K562 (cell line): ENCODE data around the gene IDI2. TPM values are rescaled to one million over a fixed set of nuclear protein-coding genes. Genes with fewer than 3 reads are reported as not detected.

ENCODE experiments used
- ATAC-seq: fragments of 200-7000 bp; cut with Tn5 transposase; 3 replicates; pipeline ENCODE4 v1.9.1; 2020; ENCODE audit warnings: moderate library complexity
- BruUV-seq: library from RNA; stranded (reverse); fragments of 400-500 nt; replicated peaks from 2 replicates; lab custom pipeline; 2021; lab: Mats Ljungman, UMichigan
- CTCF ChIA-PET: fragments of 300-600 bp; formaldehyde crosslinking; extraction: SDS; loops from one replicate; lab custom pipeline; 2021; ENCODE audit warnings: low intra/inter-chr PET ratio; lab: Yijun Ruan, JAX
- POLR2A ChIA-PET: fragments of 300-600, 350-650 bp; sonication (Branson Sonifier 250); formaldehyde crosslinking; extraction: SDS; loops from one replicate; lab custom pipeline; 2021; ENCODE audit warnings: antibody characterized with exemption, inconsistent platforms; lab: Yijun Ruan, JAX
- DNase-seq, 4 experiments: peaks; one replicate each; pipeline versions ENCODE4 v3.0.0 to v3.0.0-alpha.2; 2011 to 2018; ENCODE audit warnings: low spot score in 3 of 4, mixed read lengths in 3 of 4; ENCODE audit errors: extremely low read depth in 1 of 4
- FAIRE-seq: peaks from 2 replicates; lab custom pipeline; 2011; peaks lifted over from hg19 to GRCh38; lab: Jason Lieb, UNC
- H2AFZ ChIP-seq: 2 replicates; pipeline ENCODE4 v1.6.0; 2011; ENCODE audit warnings: low read depth, low read length, control low read depth, inconsistent platforms
- H3K27ac ChIP-seq: fragments of 200-600 bp; 3 replicates; pipeline ENCODE4 v1.8.0; 2011; ENCODE audit warnings: low read depth, mild to moderate bottlenecking, control low read depth, inconsistent platforms, low read length, moderate library complexity, mixed read lengths; ENCODE audit errors: extremely low read depth
- H3K27me3 ChIP-seq, 2 experiments: fragments of 300-600 bp in 1 of 2; 2 replicates in 1 of 2; 3 replicates in 1 of 2; pipeline versions ENCODE4 v1.6.0 to v1.8.0; 2011; ENCODE audit warnings: inconsistent platforms in 2 of 2, low read length in 2 of 2, mild to moderate bottlenecking in 1 of 2, mixed read lengths in 1 of 2, moderate library complexity in 1 of 2; ENCODE audit not compliant: control insufficient read depth in 2 of 2, insufficient read depth in 2 of 2
- H3K36me3 ChIP-seq: fragments of 300-600 bp; 3 replicates; pipeline ENCODE4 v1.8.0; 2011; ENCODE audit warnings: mild to moderate bottlenecking, low read length, inconsistent platforms; ENCODE audit not compliant: control insufficient read depth, insufficient read depth
- H3K4me1 ChIP-seq, 2 experiments: fragments of 200-600 bp in 1 of 2; replicated peaks in 1 of 2; 2 replicates in 1 of 2; 3 replicates in 1 of 2; pipeline versions ENCODE4 v1.5.1 to v1.8.0; 2011; ENCODE audit warnings: inconsistent platforms in 2 of 2, low read length in 2 of 2, mild to moderate bottlenecking in 1 of 2, mixed read lengths in 1 of 2, moderate library complexity in 1 of 2; ENCODE audit not compliant: control insufficient read depth in 2 of 2, insufficient read depth in 2 of 2
- H3K4me2 ChIP-seq: 2 replicates; pipeline ENCODE4 v1.6.1; 2011; ENCODE audit warnings: low read length, control low read depth, inconsistent platforms, mixed read lengths; ENCODE audit not compliant: insufficient read depth
- H3K4me3 ChIP-seq: fragments of 200-600 bp; sonication (generic), shearing (Covaris generic); 2 replicates; pipeline ENCODE4 v1.5.1; 2016; ENCODE audit warnings: control low read depth, inconsistent platforms
- H3K79me2 ChIP-seq: fragments of 200-600 bp; 3 replicates; pipeline ENCODE4 v1.8.0; 2011; ENCODE audit warnings: low read length, inconsistent platforms; ENCODE audit not compliant: control insufficient read depth, insufficient read depth
- H3K9ac ChIP-seq, 2 experiments: 2 replicates each; pipeline versions ENCODE4 v1.6.0 to v1.6.1; 2011; ENCODE audit warnings: low read depth in 2 of 2, low read length in 2 of 2, control low read depth in 1 of 2, inconsistent platforms in 1 of 2, mild to moderate bottlenecking in 1 of 2, mixed read lengths in 1 of 2; ENCODE audit not compliant: insufficient read depth in 1 of 2
- H3K9me1 ChIP-seq: one replicate; pipeline ENCODE4 v1.6.0; 2011; ENCODE audit warnings: inconsistent platforms, mild to moderate bottlenecking, low read length, moderate library complexity; ENCODE audit not compliant: control insufficient read depth, insufficient read depth
- H3K9me3 ChIP-seq: replicated peaks from 2 replicates; pipeline ENCODE4 v1.5.1; 2011; ENCODE audit warnings: low read depth, low read length, inconsistent platforms; ENCODE audit not compliant: control insufficient read depth, insufficient read depth
- H4K20me1 ChIP-seq: replicated peaks from 2 replicates; pipeline ENCODE4 v1.6.1; 2011; ENCODE audit warnings: low read length, inconsistent platforms, mixed read lengths; ENCODE audit not compliant: control insufficient read depth, insufficient read depth
- CBX1 ChIP-seq: sonication (generic); IDR thresholded peaks from 2 replicates; pipeline ENCODE4 v1.6.1; 2016; ENCODE audit warnings: antibody characterized with exemption, low read depth, mild to moderate bottlenecking
- DIDO1 ChIP-seq: fragments of 450-650 bp; IDR thresholded peaks from 2 replicates; pipeline ENCODE4 v1.6.1; 2016; ENCODE audit warnings: low read depth, missing biosample characterization, missing genetic modification characterization
- DNMT1 ChIP-seq: fragments of 450-650 bp; IDR thresholded peaks from 2 replicates; pipeline ENCODE4 v1.6.1; 2016; ENCODE audit warnings: antibody characterized with exemption, mild to moderate bottlenecking
- DPF2 ChIP-seq: fragments of 450-650 bp; IDR thresholded peaks from 2 replicates; pipeline ENCODE4 v1.6.1; 2016
- ETV6 ChIP-seq, 3 experiments: fragments of 150-350 bp in 1 of 3; sonication (generic) in 1 of 3; formaldehyde crosslinking in 1 of 3; IDR thresholded peaks; 2 replicates each; pipeline versions ENCODE4 v1.6.1 to v1.8.0; 2014 to 2022; ENCODE audit warnings: borderline replicate concordance in 2 of 3, low read depth in 2 of 3, antibody characterized with exemption in 1 of 3, low read length in 1 of 3, mild to moderate bottlenecking in 1 of 3, missing genetic modification reagents in 1 of 3
- GTF2A2 ChIP-seq: IDR thresholded peaks from 2 replicates; pipeline ENCODE4 v1.6.1; 2016; ENCODE audit warnings: mild to moderate bottlenecking, missing genetic modification characterization, missing compliant biosample characterization
- HDAC8 ChIP-seq: fragments of 450-650 bp; IDR thresholded peaks from 2 replicates; pipeline ENCODE4 v1.6.1; 2016; ENCODE audit warnings: mild to moderate bottlenecking, missing genetic modification characterization, moderate library complexity, missing compliant biosample characterization
- KLF1 ChIP-seq: fragments of 450-650 bp; IDR thresholded peaks from 2 replicates; pipeline ENCODE4 v1.6.1; 2016; ENCODE audit warnings: missing genetic modification characterization, missing compliant biosample characterization
- KLF10 ChIP-seq: fragments of 250-450 bp; sonication (Bioruptor Pico); IDR thresholded peaks from 2 replicates; pipeline ENCODE4 v1.6.1; 2021; ENCODE audit warnings: matching md5 sums
- MEF2D ChIP-seq: conservative IDR thresholded peaks from 2 replicates; pipeline ENCODE4 v1.6.1; 2016; ENCODE audit warnings: low read depth, missing genetic modification characterization, missing compliant biosample characterization
- NEUROD1 ChIP-seq: fragments of 150-350 bp; IDR thresholded peaks from 2 replicates; pipeline ENCODE4 v1.6.1; 2014; ENCODE audit warnings: borderline replicate concordance, low read length, low read depth; ENCODE audit not compliant: partially characterized antibody
- NFRKB ChIP-seq: fragments of 450-650 bp; IDR thresholded peaks from 2 replicates; pipeline ENCODE4 v1.6.1; 2016; ENCODE audit warnings: low read depth
- ZNF143 ChIP-seq: sonication (generic); formaldehyde crosslinking; IDR thresholded peaks from 2 replicates; pipeline ENCODE4 v1.9.0; 2022; ENCODE audit warnings: mild to moderate bottlenecking, missing genetic modification reagents
- ZNF431 ChIP-seq: sonication (generic); formaldehyde crosslinking; IDR thresholded peaks from 2 replicates; pipeline ENCODE4 v1.8.0; 2022; ENCODE audit warnings: mild to moderate bottlenecking, missing genetic modification reagents
- WGBS: fragments of 100-300 bp; shearing (Covaris generic); methylation state at CpG from one replicate; pipeline ENCODE4 v1.1.6; 2016; ENCODE audit warnings: low coverage, mixed read lengths; ENCODE audit not compliant: insufficient coverage; ENCODE audit errors: missing lambda C conversion rate; 5-methylcytosine and 5-hydroxymethylcytosine counted together
- in situ Hi-C: fragments of 300-500 bp; cut with MboI; formaldehyde crosslinking; loops from 4 replicates; pipeline ENCODE4 v1.15.0; 2018; ENCODE audit warnings: inconsistent platforms, mixed read lengths
- intact Hi-C: fragments of 100-400 bp; cut with micrococcal nuclease; formaldehyde crosslinking; loops from 2 replicates; pipeline ENCODE4 v1.14.2; 2022
- polyA plus RNA-seq, 8 experiments: library from polyadenylated mRNA; depleted of rRNA in 4 of 8; stranded (reverse) in 5 of 8; unstranded in 3 of 8; fragments of >200 nt; fragmentation: Nextera tagmentation in 2 of 8; fragmentation: Illumina TruSeq in 1 of 8; extraction: Ambion mirVana in 2 of 8; extraction: Trizol in 1 of 8; gene quantifications; 2 replicates each; pipeline versions ENCODE4 v1.2.1 to v1.2.3, GENCODE V29; 2011 to 2014; ENCODE audit warnings: inconsistent platforms in 1 of 8, missing spikeins in 1 of 8
- total RNA-seq, 7 experiments: library from RNA; depleted of rRNA in 6 of 7; stranded (reverse); fragments of >200 nt in 6 of 7; fragmentation: Illumina TruSeq in 2 of 7; extraction: Trizol in 2 of 7; gene quantifications; 2 replicates each; pipeline versions ENCODE4 v1.2.1 to v1.2.3, GENCODE V29; 2011 to 2021; ENCODE audit warnings: low replicate concordance in 1 of 7

IDI2 gene
- total and polyA plus RNA-seq, 9 of the 15 experiments (the other 6 are each of a cell fraction or from before 2014, with no cell fraction given), result not detected

GRCh38 chr10:1059902-1060301 lies 34.2 kb upstream of the IDI2 start:
- POLR2A ChIA-PET, result no interaction called here
- Histone ChIP-seq H2AFZ (no peak overlapping the region), H3K27me3 (no peaks in the 10 kb centered on the region), H3K9me1 (no peaks in the 10 kb centered on the region), H3K4me3 (no peak overlapping the region), H3K36me3 (peaks cover 21% of the 10 kb centered on the region; the same call in 2 of the 3 replicates), H3K27ac (no peak overlapping the region), H3K4me2 (no peak overlapping the region), H3K79me2 (peaks cover 67% of the 10 kb centered on the region), H3K9ac (no peak overlapping the region), H3K4me1 (peaks cover 10% of the 10 kb centered on the region in 2 experiments; a peak in 3 of 5 replicates), H4K20me1 (no peaks in the 10 kb centered on the region; the same call in 1 of the 2 replicates), H3K9me3 (no peaks in the 10 kb centered on the region)
- no peak for TF ChIP-seq KLF1
- TF ChIP-seq NEUROD1, result no peak
- no peak for TF ChIP-seq GTF2A2 (tag)
- no peak for TF ChIP-seq CBX1
- TF ChIP-seq ETV6 (IDR thresholded peaks at IDR 0.05; ENCODE audit: borderline replicate concordance in 1 of 2, low read depth in 2 of 2, low read length in 1 of 2), result no peak
- no peak for TF ChIP-seq ETV6 (CRISPR knock-in tag; IDR thresholded peaks at IDR 0.05; ENCODE audit: borderline replicate concordance)
- TF ChIP-seq DNMT1, result no peak
- TF ChIP-seq KLF10 (CRISPR knock-in tag), result no peak
- TF ChIP-seq NFRKB, result no peak
- TF ChIP-seq ZNF431, result no peak
- no peak for TF ChIP-seq DIDO1 (tag)
- TF ChIP-seq MEF2D (tag), result no peak
- TF ChIP-seq DPF2, result no peak
- no peak for TF ChIP-seq HDAC8 (tag)
- no peak for TF ChIP-seq ZNF143 (CRISPR knock-in tag)
- no peak for ATAC-seq
- CTCF ChIA-PET, result no interaction called here
- FAIRE-seq, result no peak
- in situ Hi-C loops (no loop called here), intact Hi-C loops (loop anchor here (10.0 kb wide), 1 partner anchor 125 kb away; the partner anchor contains the start of gene LARP4B)
- no TSS peak for BruUV-seq
- DNase-seq, result no peak
- 95% methylated on average over 8 of the region's 8 CpGs for WGBS
